T-helper 2 cell treated with Interferon-gamma antibody and Interleukin-4, amounts not matched to agents 5 μg/mL and 100 μg/mL, for 36 hours (primary cell): Measurements from ENCODE around the gene MUC12.
A peak's percentile ranks its signal among the peaks of the same experiment; 100 is the strongest.

Experiments
- DNase-seq: peaks from one replicate; pipeline ENCODE4 v3.0.0; 2021; ENCODE audit warnings: low spot score
- H3K27ac Mint-ChIP-seq: one replicate; pipeline ENCODE4 v1.8.0; 2021; ENCODE audit warnings: mild to moderate bottlenecking, mixed read lengths
- H3K27me3 Mint-ChIP-seq: one replicate; pipeline ENCODE4 v1.8.0; 2021; ENCODE audit warnings: low read depth, mixed read lengths
- H3K36me3 Mint-ChIP-seq: one replicate; pipeline ENCODE4 v1.8.0; 2021; ENCODE audit warnings: low read depth, mixed read lengths
- H3K4me1 Mint-ChIP-seq: one replicate; pipeline ENCODE4 v1.8.0; 2021; ENCODE audit warnings: low read depth, mixed read lengths
- H3K4me3 Mint-ChIP-seq: one replicate; pipeline ENCODE4 v1.8.0; 2022; ENCODE audit warnings: mild to moderate bottlenecking, moderate library complexity, mixed read lengths
- H3K9me3 Mint-ChIP-seq: one replicate; pipeline ENCODE4 v1.8.0; 2021; ENCODE audit warnings: mixed read lengths

Gene MUC12

GRCh38 chr7:100946766-100947365 lies 22.5 kb upstream of the MUC12 start:
- H3K36me3 Mint-ChIP-seq: no peaks in the 10 kb centered on the region
- no peak for DNase-seq
- H3K27me3 Mint-ChIP-seq: peaks cover 16% of the 10 kb centered on the region
- no peak overlapping the region for H3K4me3 Mint-ChIP-seq
- H3K9me3 Mint-ChIP-seq: peaks cover 3% of the 10 kb centered on the region
- no peak overlapping the region for H3K27ac Mint-ChIP-seq
- no peaks in the 10 kb centered on the region for H3K4me1 Mint-ChIP-seq

GRCh38 chr7:100947792-100948191 lies 21.6 kb upstream of the MUC12 start:
- peaks cover 14% of the 10 kb centered on the region for H3K27me3 Mint-ChIP-seq
- no peak overlapping the region for H3K4me3 Mint-ChIP-seq
- peaks cover 3% of the 10 kb centered on the region for H3K9me3 Mint-ChIP-seq
- no peak for DNase-seq
- no peaks in the 10 kb centered on the region for H3K36me3 Mint-ChIP-seq
- no peaks in the 10 kb centered on the region for H3K4me1 Mint-ChIP-seq
- H3K27ac Mint-ChIP-seq: no peak overlapping the region

GRCh38 chr7:100949227-100949932 lies 20.0 kb upstream of the MUC12 start, which contains the start of gene MUC3A:
Gene MUC3A, plus strand, starts transcription at chr7:100949534. Its CDS starts 91 bp downstream, at chr7:100949625.
- Mint-ChIP-seq H3K27me3 (peaks cover 14% of the 10 kb centered on the region), H3K4me1 (no peaks in the 10 kb centered on the region), H3K9me3 (no peaks in the 10 kb centered on the region), H3K36me3 (no peaks in the 10 kb centered on the region), H3K4me3 (no peak within 1 kb of the TSS), H3K27ac (no peak within 1 kb of the TSS)
- no peak for DNase-seq

GRCh38 chr7:100949933-100950443 lies 19.4 kb upstream of the MUC12 start:
- no peaks in the 10 kb centered on the region for H3K36me3 Mint-ChIP-seq
- H3K9me3 Mint-ChIP-seq: no peaks in the 10 kb centered on the region
- no peak overlapping the region for H3K27ac Mint-ChIP-seq
- no peaks in the 10 kb centered on the region for H3K4me1 Mint-ChIP-seq
- no peak overlapping the region for H3K4me3 Mint-ChIP-seq
- peaks cover 14% of the 10 kb centered on the region for H3K27me3 Mint-ChIP-seq
- DNase-seq: no peak

GRCh38 chr7:100951172-100951571 lies 18.2 kb upstream of the MUC12 start:
- Mint-ChIP-seq H3K27me3 (peaks cover 12% of the 10 kb centered on the region), H3K9me3 (no peaks in the 10 kb centered on the region), H3K36me3 (no peaks in the 10 kb centered on the region), H3K4me3 (no peak overlapping the region), H3K27ac (no peak overlapping the region), H3K4me1 (no peaks in the 10 kb centered on the region)
- DNase-seq: no peak

GRCh38 chr7:100951888-100952560 lies 17.3 kb upstream of the MUC12 start:
- Mint-ChIP-seq H3K27me3 (peaks cover 11% of the 10 kb centered on the region), H3K9me3 (no peaks in the 10 kb centered on the region), H3K4me3 (no peak overlapping the region), H3K36me3 (no peaks in the 10 kb centered on the region), H3K27ac (no peak overlapping the region), H3K4me1 (no peaks in the 10 kb centered on the region)
- no peak for DNase-seq

GRCh38 chr7:100952641-100953040 lies 16.7 kb upstream of the MUC12 start:
- peak; percentile 8 for DNase-seq
- Mint-ChIP-seq H3K4me3 (no peak overlapping the region), H3K4me1 (no peaks in the 10 kb centered on the region), H3K27me3 (peaks cover 11% of the 10 kb centered on the region), H3K36me3 (no peaks in the 10 kb centered on the region), H3K9me3 (no peaks in the 10 kb centered on the region), H3K27ac (no peak overlapping the region)

- no peak for DNase-seq
- no peaks in the 10 kb centered on the region for H3K36me3 Mint-ChIP-seq
- peaks cover under 1% of the 10 kb centered on the region for H3K27me3 Mint-ChIP-seq
- H3K4me3 Mint-ChIP-seq: no peak overlapping the region
- no peak overlapping the region for H3K27ac Mint-ChIP-seq
- no peaks in the 10 kb centered on the region for H3K9me3 Mint-ChIP-seq
- H3K4me1 Mint-ChIP-seq: no peaks in the 10 kb centered on the region
Observed at GRCh38 chr7:100957832-100958421, 11.4 kb upstream of the MUC12 start.

GRCh38 chr7:100959894-100960293 lies 9.5 kb upstream of the MUC12 start:
- H3K9me3 Mint-ChIP-seq: no peaks in the 10 kb centered on the region
- no peak for DNase-seq

GRCh38 chr7:100962537-100962936 lies 6.8 kb upstream of the MUC12 start:
- Mint-ChIP-seq H3K27me3 (peaks cover 23% of the 10 kb centered on the region), H3K27ac (no peak overlapping the region), H3K4me3 (no peak overlapping the region), H3K4me1 (peaks cover 9% of the 10 kb centered on the region), H3K36me3 (no peaks in the 10 kb centered on the region), H3K9me3 (no peaks in the 10 kb centered on the region)
- no peak for DNase-seq

More at GRCh38 chr7:100959894-100960293, 9.5 kb upstream of the MUC12 start:
- no peak overlapping the region for H3K4me3 Mint-ChIP-seq
- no peaks in the 10 kb centered on the region for H3K36me3 Mint-ChIP-seq
- no peaks in the 10 kb centered on the region for H3K4me1 Mint-ChIP-seq
- no peak overlapping the region for H3K27ac Mint-ChIP-seq
- H3K27me3 Mint-ChIP-seq: peaks cover 6% of the 10 kb centered on the region

- Mint-ChIP-seq H3K36me3 (no peaks in the 10 kb centered on the region), H3K27me3 (peaks cover 32% of the 10 kb centered on the region), H3K27ac (no peak overlapping the region), H3K4me3 (no peak overlapping the region), H3K4me1 (peaks cover 9% of the 10 kb centered on the region), H3K9me3 (no peaks in the 10 kb centered on the region)
- DNase-seq: no peak
Observed at GRCh38 chr7:100963386-100963785, 6.0 kb upstream of the MUC12 start.

GRCh38 chr7:100963874-100964273 lies 5.5 kb upstream of the MUC12 start:
- peaks cover 36% of the 10 kb centered on the region for H3K27me3 Mint-ChIP-seq
- H3K9me3 Mint-ChIP-seq: no peaks in the 10 kb centered on the region
- H3K4me1 Mint-ChIP-seq: peaks cover 9% of the 10 kb centered on the region
- DNase-seq: no peak
- H3K4me3 Mint-ChIP-seq: no peak overlapping the region
- no peaks in the 10 kb centered on the region for H3K36me3 Mint-ChIP-seq
- no peak overlapping the region for H3K27ac Mint-ChIP-seq

- H3K4me1 Mint-ChIP-seq: peaks cover 9% of the 10 kb centered on the region
- no peak overlapping the region for H3K27ac Mint-ChIP-seq
- H3K27me3 Mint-ChIP-seq: peaks cover 40% of the 10 kb centered on the region
- no peaks in the 10 kb centered on the region for H3K36me3 Mint-ChIP-seq
- no peaks in the 10 kb centered on the region for H3K9me3 Mint-ChIP-seq
- no peak overlapping the region for H3K4me3 Mint-ChIP-seq
- DNase-seq: no peak
Observed at GRCh38 chr7:100964630-100965029, 4.7 kb upstream of the MUC12 start.
